Measurements from ENCODE around the gene INSIG1.
A peak's percentile ranks its signal among the peaks of the same experiment; 100 is the strongest.

Gene INSIG1

DNA sequence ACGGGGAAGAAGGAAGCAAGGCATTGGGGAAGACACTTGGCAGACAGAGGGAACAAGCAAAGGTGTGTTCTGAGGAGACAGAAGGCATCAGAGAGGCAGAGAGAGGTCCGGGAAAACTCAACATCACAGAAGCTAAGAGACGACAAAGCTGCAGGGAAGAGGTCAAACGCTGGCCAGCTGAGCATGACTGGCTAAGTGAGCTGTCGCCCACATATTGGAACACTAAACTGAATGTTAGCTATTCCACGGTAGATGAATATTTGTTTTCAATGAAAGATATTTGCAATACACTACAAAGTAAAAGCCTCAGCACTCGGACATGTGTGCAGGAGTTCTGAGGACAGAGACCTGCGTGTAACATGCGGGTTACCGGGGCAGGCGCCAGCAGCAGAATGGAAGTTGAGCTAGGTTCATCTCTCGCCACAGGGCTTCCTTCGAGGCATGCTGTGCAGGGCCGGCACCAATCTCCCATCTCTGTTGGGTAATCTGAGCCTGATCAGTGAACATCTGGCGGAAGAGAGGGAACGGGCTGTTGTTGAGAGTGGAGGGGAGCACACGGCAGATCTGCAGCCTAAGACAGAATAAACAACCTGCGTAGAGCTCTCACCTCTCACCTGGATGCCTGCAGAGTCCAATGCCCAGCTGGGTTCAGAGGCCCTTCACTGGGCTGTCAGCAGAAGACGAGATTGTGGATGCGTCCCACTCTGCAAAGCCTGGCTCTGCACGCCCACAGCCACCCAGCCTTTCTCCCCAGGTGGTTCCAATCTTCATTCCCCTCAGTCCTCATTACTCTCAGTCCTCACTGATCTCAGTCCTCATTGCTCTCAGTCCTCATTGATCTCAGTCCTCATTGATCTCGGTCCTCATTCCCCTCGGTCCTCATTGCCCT is 35.9 kb downstream of the INSIG1 start:
- DNase-seq, result no peak

- DNase-seq, result no peak
These were observed 39.3 kb downstream of the INSIG1 start for GRCh38 chr7:155336812-155337602.

DNA sequence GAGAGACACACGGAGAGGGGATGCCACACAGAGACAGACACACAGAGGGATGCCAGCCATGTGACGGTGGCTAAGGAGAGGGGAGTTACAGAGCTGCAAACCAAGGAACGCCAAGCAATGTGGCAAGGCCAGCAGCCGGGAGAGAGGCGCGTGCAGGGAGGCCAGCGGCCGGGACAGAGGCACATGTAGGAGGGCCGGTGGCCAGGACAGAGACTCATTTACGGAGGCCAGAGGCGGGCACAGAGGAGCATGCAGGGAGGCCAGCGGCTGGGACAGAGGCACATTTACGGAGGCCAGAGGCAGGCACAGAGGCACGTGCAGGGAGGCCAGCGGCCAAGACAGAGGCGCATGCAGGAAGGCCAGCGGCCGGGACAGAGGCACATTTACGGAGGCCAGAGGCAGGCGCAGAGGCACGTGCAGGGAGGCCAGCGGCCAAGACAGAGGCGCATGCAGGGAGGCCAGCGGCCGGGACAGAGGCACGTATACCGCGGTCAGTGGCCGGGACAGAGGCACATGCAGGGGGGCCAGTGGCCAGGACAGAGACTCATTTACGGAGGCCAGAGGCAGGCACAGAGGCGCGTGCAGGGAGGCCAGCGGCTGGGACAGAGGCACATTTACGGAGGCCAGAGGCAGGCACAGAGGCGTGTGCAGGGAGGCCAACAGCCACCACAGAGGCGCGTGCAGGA is 40.4 kb downstream of the INSIG1 start:
- DNase-seq, result no peak

DNA sequence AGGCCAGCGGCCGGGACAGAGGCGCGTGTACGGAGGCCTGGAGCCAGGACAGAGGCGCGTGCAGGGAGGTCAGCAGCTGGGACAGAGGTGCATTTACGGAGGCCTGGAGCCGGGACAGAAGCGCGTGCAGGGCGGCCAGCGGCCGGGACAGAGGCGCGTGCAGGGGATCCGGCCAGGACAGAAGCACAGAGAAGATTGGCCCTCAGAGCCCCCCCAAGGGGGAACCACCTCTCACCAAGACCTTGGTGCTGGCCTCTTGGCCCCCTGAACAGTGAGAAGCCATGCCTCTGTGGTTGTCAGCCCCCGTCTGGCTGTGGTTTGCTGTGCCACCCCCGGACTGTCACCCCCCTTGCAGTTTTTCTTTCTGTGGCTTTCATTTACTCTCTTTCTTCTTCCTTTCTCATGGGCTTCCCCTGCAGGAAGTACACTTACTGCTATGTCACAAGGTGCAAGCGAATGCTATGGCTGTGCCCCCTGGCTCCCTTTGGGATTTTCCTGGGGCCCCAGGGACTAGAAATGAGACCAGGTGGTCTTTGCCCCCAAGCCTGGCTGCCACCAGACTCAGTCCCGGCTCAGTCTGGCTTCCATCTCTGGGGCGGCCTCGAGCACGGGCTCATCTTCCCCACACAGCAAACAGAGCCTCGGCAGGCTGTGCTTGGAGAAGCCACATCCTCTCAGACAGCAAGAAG is 41.1 kb downstream of the INSIG1 start:
- peak; percentile 74 for DNase-seq

- no peak for DNase-seq
These were observed 41.8 kb downstream of the INSIG1 start for GRCh38 chr7:155339474-155339873.

- no peak for DNase-seq
These were observed 42.4 kb downstream of the INSIG1 start for GRCh38 chr7:155340071-155340531.

DNA sequence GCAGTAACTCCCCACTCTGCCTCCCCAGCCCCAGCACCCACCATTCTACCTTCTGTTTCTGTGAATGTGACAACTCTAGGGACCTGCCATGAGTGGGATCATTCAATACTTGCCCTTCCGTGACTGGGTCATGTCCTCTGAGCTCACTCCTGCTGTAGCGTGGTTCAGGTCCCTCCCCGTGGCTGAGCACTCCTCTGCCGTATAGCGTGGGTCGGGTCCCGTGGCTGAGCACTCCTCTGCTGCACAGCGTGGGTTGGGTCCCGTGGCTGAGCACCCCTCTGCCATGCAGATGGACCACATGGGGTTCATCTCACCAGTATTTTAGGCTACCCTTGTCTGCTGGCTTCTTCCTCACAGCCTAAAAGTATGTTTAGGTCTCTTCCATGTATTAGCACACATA is 43.0 kb downstream of the INSIG1 start:
- DNase-seq, result no peak

- DNase-seq, result no peak
These were observed 43.8 kb downstream of the INSIG1 start for GRCh38 chr7:155341463-155341983.

DNA sequence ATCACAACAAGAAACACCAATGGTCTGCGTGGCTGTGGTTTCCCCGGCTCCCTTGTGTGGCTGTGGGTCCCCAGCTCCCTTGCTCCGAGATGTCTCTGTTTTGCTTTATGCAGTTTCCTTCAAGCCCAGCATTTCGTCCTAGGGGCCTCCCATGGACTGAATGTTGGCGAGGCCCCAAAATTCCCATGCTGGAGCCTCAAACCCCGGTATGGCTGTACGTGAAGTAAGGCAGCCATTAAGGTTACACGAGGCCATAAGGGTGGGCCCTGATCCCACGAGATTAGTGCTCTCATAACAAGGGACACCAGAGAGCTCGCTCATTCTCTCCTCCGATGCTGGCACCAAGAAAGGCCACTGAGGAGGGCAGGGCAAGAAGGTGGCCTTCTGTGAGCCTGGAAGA is 44.6 kb downstream of the INSIG1 start:
- no peak for DNase-seq

- DNase-seq, result no peak
These were observed 45.5 kb downstream of the INSIG1 start for GRCh38 chr7:155343150-155343549.

GRCh38 chr7:155343661-155344121 is 46.0 kb downstream of the INSIG1 start:
- no peak for DNase-seq

GRCh38 chr7:155344270-155344617 is 46.6 kb downstream of the INSIG1 start:
- no peak for DNase-seq

DNA sequence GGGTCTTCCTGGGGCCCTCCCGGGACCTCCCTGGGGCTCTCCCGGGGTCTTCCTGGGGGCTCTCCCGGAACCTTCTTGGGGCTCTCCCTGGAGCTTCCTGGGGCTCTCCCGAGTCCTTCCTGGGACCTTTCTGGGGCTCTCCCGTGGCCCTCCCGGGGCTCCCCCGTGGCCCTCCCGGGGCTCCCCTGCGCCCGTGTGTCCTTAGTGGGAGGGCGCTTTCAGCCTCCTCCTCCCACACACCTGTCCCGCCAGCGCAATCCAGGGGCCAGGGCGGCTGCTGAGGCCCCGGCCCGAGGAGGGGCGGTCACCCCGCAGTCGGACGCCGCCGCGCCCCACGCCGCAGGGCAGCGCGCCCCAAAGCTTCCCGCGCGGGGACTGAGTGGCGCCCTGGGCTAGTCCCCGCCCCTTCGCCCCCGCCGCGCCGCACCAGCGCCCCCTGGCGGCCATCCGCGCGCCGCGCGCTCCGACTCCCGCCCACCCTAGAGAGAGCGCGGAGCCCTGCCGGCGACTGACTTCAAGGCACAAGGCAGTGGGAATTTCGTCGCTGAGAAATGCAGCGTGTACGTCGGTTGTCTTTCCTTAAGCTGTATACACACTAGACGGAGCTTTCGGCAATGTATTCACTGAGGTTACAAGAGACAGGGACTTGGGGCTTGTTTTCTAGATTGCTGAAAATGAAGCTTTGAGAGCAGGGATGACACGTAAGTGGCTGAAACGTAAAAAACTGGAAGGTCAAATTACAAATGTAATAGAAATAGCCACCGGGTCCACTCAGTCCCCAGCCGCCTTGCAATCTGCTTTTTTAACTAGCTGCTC is 47.1 kb downstream of the INSIG1 start:
- peak; percentile 96 for DNase-seq

DNA sequence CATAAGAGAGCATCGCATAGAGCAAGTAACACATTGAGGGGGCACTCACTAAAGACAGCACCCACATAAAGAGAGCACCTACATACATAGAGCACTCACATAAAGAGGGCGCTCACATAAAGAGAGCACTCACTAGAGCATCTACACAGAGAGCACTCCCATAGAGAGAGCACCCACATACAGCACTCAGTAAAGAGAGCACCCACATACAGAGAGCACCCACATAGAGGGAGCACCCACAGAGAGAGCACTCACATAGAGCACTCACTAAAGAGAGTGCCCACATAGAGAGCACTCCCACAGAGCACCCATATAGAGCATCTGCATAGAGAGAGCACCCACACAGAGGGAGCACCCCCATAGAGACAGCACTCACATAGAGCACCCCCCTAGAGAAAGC is 47.8 kb downstream of the INSIG1 start:
- no peak for DNase-seq

- no peak for DNase-seq
These were observed 48.6 kb downstream of the INSIG1 start for GRCh38 chr7:155346285-155346684.

- DNase-seq, result no peak
These were observed 51.1 kb downstream of the INSIG1 start for GRCh38 chr7:155348806-155349205.

- no peak for DNase-seq
These were observed 52.1 kb downstream of the INSIG1 start for GRCh38 chr7:155349601-155350331.

- DNase-seq, result no peak
These were observed 53.6 kb downstream of the INSIG1 start for GRCh38 chr7:155351120-155351870.

DNA sequence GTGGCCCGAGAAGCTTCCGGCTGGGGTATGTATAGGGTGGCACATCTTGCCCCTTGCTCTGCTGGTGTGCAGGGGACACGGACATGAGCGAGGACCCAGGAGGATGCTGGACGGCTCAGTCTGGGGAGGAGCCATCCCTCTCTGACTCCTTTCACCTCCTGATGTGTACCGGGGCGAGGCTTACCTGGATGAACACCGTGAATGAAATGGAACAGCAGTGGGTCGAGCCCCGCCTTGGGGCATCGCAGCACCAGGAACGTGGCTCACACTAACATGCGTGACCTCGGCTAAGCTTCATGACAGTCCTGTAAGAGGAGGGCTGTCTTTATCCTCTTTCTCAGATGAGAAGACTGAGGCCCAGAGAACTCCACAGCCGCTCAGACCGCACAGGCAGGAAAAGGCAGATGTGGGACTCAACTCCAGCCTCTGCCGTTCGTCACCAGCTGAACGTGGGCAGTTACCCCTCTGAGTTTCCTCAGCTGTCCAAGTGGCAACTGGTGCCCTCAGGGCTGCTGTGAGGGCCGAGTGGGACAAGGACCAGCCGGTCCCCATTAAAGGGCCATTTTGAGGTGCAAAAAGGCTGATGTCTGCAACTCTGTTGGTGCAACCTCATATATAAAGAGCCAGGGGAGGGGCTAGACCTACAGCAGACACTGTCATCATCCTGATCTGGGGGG is 54.5 kb downstream of the INSIG1 start:
- DNase-seq, result no peak

DNA sequence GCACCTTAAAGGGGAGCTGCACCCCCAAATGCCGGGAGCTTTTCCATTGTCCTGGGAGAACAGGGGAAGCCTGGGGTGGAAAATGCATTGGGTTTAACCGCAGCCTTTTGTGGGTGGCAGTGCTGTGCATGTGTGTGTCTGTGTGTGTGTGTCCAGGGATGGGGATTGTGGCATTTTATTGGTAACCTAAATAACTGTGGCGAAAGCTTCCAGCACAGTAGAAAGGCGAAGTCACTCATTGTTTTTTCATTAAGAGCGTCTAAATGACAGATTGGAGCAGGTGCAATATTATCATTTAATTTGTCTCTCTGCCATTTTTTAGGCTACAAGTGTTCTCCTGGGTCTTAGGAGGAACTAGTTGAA is 55.1 kb downstream of the INSIG1 start:
- no peak for DNase-seq

All from activated CD8-positive, alpha-beta memory T cell treated with anti-CD3 and anti-CD28 coated beads for 24 hours (primary cell).